Epithelial cell of esophagus (primary cell): Measurements from ENCODE around the gene CERT1.

ENCODE experiments used
- DNase-seq: peaks from one replicate; pipeline ENCODE4 v3.0.0; 2010; ENCODE audit warnings: low read depth
- H3K4me3 ChIP-seq: 2 replicates; pipeline ENCODE4 v1.5.1; 2011; ENCODE audit warnings: mild to moderate bottlenecking, low read length, control low read depth
- CTCF ChIP-seq: IDR thresholded peaks from 2 replicates; pipeline ENCODE4 v1.5.1; 2011; ENCODE audit warnings: low read depth, mild to moderate bottlenecking, low read length, control low read depth, inconsistent platforms; ENCODE audit not compliant: insufficient read depth; ENCODE audit errors: missing control alignments

CERT1 gene

DNA sequence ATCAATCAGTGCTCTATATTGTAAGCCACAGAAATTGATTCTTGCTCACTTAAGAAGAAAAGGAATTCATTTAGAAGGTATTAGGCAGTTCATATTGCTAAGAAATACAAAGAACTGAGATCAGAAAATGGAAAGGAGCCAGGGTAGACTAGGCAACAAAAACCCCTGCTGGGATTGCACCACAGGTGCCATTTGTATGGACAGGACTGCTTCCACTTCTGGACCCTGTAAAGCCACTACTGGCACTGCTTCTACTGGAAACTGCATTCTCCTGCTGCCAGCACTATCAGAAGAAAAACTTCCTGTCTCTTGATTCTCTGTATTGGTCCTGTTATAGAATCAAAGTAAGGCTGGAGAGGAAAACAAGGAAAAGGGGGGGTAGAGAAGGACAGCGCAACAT is 45.9 kb downstream of the CERT1 start:
- DNase-seq: no peak
- H3K4me3 ChIP-seq: no peak overlapping the region
- TF ChIP-seq CTCF: no peak

- H3K4me3 ChIP-seq: no peak overlapping the region
- TF ChIP-seq CTCF: no peak
- DNase-seq: peak; percentile 75
These were observed 47.7 kb downstream of the CERT1 start for GRCh38 chr5:75463726-75464125.

DNA sequence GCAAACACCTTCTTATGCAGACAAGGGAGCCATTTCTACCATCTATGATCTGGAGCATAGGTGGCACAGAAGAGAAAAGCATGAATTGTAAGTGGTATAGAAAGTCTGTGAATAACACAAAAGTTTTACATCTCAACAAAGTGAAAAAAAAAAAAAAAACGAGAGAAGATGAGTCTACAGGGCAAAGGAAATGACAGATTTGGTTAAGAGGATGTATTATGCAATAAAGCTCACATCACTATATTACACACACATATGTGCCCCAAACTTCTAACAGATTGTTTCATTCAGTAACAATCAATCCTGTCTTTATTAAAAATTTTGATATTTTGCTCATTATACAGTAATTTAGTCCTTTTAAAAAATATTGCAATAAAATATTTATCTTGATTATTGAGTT is 49.8 kb downstream of the CERT1 start:
- H3K4me3 ChIP-seq: no peak overlapping the region
- no peak for TF ChIP-seq CTCF
- DNase-seq: peak; percentile 52

- DNase-seq: no peak
- H3K4me3 ChIP-seq: no peak overlapping the region
- TF ChIP-seq CTCF: no peak
These were observed 50.4 kb downstream of the CERT1 start for GRCh38 chr5:75460942-75461610.

DNA sequence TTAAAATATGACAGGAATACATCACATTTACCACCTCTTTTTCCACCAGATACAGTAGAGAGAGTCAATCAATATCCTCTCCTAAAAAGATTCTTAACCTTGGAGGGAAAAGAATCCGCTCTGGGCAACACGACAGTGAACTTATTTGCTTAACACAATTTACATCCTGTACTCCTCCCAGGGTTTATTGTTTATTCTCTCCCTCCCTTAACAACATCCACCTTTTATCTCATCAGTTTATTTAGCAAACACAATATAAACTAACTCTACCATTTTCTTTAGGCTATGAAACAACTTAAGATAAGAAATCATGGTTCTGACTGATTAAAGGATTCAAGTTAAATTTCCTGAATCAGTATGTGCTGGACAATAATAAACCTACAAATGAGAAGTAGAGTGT is 50.9 kb downstream of the CERT1 start:
- H3K4me3 ChIP-seq: no peak overlapping the region
- no peak for TF ChIP-seq CTCF
- DNase-seq: no peak

DNA sequence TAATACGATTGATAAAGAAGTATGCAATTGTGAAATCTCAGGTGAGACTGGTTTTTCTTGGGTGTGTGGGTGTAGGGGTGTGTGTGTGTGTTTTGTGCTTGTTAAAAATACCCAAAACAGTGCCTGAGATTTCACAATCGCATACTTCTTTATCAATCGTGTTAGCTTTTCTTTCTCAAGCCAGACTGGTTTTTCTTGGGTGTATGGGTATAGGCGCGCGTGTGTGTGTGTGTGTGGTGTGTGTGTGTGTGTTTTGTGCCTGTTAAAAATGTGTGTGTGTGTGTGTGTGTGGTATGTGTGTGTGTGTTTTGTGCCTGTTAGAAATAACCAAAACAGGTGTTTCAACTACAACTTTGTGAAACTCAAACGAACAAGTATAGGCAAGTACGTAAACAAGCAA is 53.7 kb downstream of the CERT1 start:
- peak; percentile 92 for DNase-seq
- no peak for TF ChIP-seq CTCF
- H3K4me3 ChIP-seq: peak overlapping the region; percentile 5

GRCh38 chr5:75457161-75457560 is 54.3 kb downstream of the CERT1 start:
- DNase-seq: no peak
- TF ChIP-seq CTCF: no peak
- H3K4me3 ChIP-seq: no peak overlapping the region
